ENCODE data around the gene PRR20G.

Gene PRR20G

DNA sequence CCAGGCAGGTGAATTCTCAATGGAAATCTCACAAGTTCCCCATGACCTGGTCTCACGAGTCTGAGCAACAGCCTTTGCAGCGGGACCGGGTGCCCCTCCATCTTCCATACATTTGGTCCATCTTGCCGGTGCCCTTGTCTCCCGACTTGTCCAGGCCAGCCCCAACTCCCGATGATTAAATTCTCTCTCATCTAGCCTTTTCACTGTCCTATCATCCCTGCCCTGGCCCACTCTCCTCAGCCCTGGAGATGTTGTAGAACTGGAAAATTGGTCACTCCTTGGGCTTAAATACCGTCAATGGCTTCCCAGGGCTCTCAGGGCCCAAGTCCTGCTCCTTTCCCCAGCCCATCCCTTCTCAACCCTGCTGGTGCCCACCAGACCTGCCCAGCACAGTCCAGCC lies 34.4 kb downstream of the PRR20G start:
- DNase-seq = no peak
- Histone ChIP-seq H2BK5ac (ENCODE audit: low read depth, low read length, poor library complexity) (no peak overlapping the region), H3K36me3 (ENCODE audit: control insufficient read depth in 1 of 2, insufficient read depth in 2 of 2, low read length in 2 of 2) (no peaks in the 10 kb centered on the region), H4K12ac (ENCODE audit: low read depth, low read length) (no peak overlapping the region), H4K8ac (ENCODE audit: low read depth, low read length) (no peak overlapping the region), H3K79me2 (ENCODE audit: control insufficient read depth, insufficient read depth, low read length, poor library complexity) (no peaks in the 10 kb centered on the region), H2AK5ac (ENCODE audit: low read length) (no peak overlapping the region), H3K23ac (ENCODE audit: low read length) (no peak overlapping the region), H3K18ac (ENCODE audit: low read length) (no peak overlapping the region), H3K4ac (ENCODE audit: low read depth, low read length) (no peak overlapping the region), H3K4me1 (ENCODE audit: control insufficient read depth in 1 of 2, insufficient read depth in 2 of 2, low read length in 2 of 2) (no peaks in the 10 kb centered on the region), H3K79me1 (ENCODE audit: low read length) (no peaks in the 10 kb centered on the region), H3K4me2 (ENCODE audit: low read length) (no peak overlapping the region), H2AFZ (ENCODE audit: insufficient read depth, low read length, poor library complexity) (no peak overlapping the region), H4K91ac (ENCODE audit: low read depth, low read length) (no peak overlapping the region), H2BK120ac (ENCODE audit: insufficient read depth, low read length, poor library complexity) (no peak overlapping the region), H3K9me3 (ENCODE audit: insufficient read depth, low read depth, low read length) (peaks cover 26% of the 10 kb centered on the region), H2BK12ac (ENCODE audit: low read length) (no peak overlapping the region), H3K9ac (ENCODE audit: low read length) (no peak overlapping the region), H3K27ac (ENCODE audit: low read depth, low read length) (no peak overlapping the region), H3K14ac (ENCODE audit: low read length) (no peak overlapping the region), H3K27me3 (ENCODE audit: insufficient read depth, low read length) (no peaks in the 10 kb centered on the region), H3K4me3 (ENCODE audit: low read depth, low read length) (no peak overlapping the region)
- WGBS (ENCODE audit: extremely low coverage, insufficient coverage, insufficient read length) = no CpG with 5 or more reads among the region's 7 CpGs

- no peak overlapping the region for H2BK12ac ChIP-seq (ENCODE audit: low read length)
- H4K12ac ChIP-seq (ENCODE audit: low read depth, low read length) = no peak overlapping the region
- H3K23ac ChIP-seq (ENCODE audit: low read length) = no peak overlapping the region
- H2BK5ac ChIP-seq (ENCODE audit: low read depth, low read length, poor library complexity) = no peak overlapping the region
- no peaks in the 10 kb centered on the region for H3K79me2 ChIP-seq (ENCODE audit: control insufficient read depth, insufficient read depth, low read length, poor library complexity)
- no CpG with 5 or more reads among the region's 2 CpGs for WGBS (ENCODE audit: extremely low coverage, insufficient coverage, insufficient read length)
- no peaks in the 10 kb centered on the region for H3K79me1 ChIP-seq (ENCODE audit: low read length)
- no peak overlapping the region for H3K14ac ChIP-seq (ENCODE audit: low read length)
- DNase-seq = no peak
- H2AK5ac ChIP-seq (ENCODE audit: low read length) = no peak overlapping the region
- H3K9me3 ChIP-seq (ENCODE audit: insufficient read depth, low read depth, low read length) = peaks cover 27% of the 10 kb centered on the region
- no peak overlapping the region for H3K27ac ChIP-seq (ENCODE audit: low read depth, low read length)
- no peak overlapping the region for H3K4me3 ChIP-seq (ENCODE audit: low read depth, low read length)
- H3K9ac ChIP-seq (ENCODE audit: low read length) = no peak overlapping the region
- no peaks in the 10 kb centered on the region for H3K36me3 ChIP-seq (ENCODE audit: control insufficient read depth in 1 of 2, insufficient read depth in 2 of 2, low read length in 2 of 2)
- no peak overlapping the region for H4K91ac ChIP-seq (ENCODE audit: low read depth, low read length)
- H2BK120ac ChIP-seq (ENCODE audit: insufficient read depth, low read length, poor library complexity) = no peak overlapping the region
- no peak overlapping the region for H3K4ac ChIP-seq (ENCODE audit: low read depth, low read length)
- H3K4me2 ChIP-seq (ENCODE audit: low read length) = no peak overlapping the region
- H3K4me1 ChIP-seq (ENCODE audit: control insufficient read depth in 1 of 2, insufficient read depth in 2 of 2, low read length in 2 of 2) = no peaks in the 10 kb centered on the region
- H3K27me3 ChIP-seq (ENCODE audit: insufficient read depth, low read length) = no peaks in the 10 kb centered on the region
- no peak overlapping the region for H2AFZ ChIP-seq (ENCODE audit: insufficient read depth, low read length, poor library complexity)
- H4K8ac ChIP-seq (ENCODE audit: low read depth, low read length) = no peak overlapping the region
- H3K18ac ChIP-seq (ENCODE audit: low read length) = no peak overlapping the region
Measured at GRCh38 chr3:127252446-127252845, 35.4 kb downstream of the PRR20G start.

DNA sequence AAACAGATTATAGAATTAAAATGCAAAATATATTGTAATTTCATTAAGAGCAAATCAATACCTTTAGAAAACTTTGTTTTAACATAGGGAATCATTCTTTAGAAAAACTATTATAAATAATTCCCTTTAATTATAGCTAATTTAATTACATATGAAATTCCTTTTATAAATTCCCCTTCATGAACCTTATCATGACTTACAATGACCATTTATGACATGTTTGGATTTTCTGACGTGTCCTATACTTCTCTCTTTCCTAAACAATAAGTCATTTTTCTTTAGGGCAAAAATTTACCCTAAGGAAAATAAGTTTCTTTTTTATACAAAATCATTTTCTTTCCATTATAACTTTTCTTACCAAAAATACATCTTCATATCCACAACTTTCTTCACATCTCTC lies 37.8 kb downstream of the PRR20G start:
- Histone ChIP-seq H3K4ac (ENCODE audit: low read depth, low read length) (no peak overlapping the region), H3K9me3 (ENCODE audit: insufficient read depth, low read depth, low read length) (peaks cover 28% of the 10 kb centered on the region), H2BK12ac (ENCODE audit: low read length) (no peak overlapping the region), H3K14ac (ENCODE audit: low read length) (no peak overlapping the region), H3K18ac (ENCODE audit: low read length) (no peak overlapping the region), H3K9ac (ENCODE audit: low read length) (no peak overlapping the region), H2AFZ (ENCODE audit: insufficient read depth, low read length, poor library complexity) (no peak overlapping the region), H3K79me2 (ENCODE audit: control insufficient read depth, insufficient read depth, low read length, poor library complexity) (no peaks in the 10 kb centered on the region), H3K36me3 (ENCODE audit: control insufficient read depth in 1 of 2, insufficient read depth in 2 of 2, low read length in 2 of 2) (no peaks in the 10 kb centered on the region), H4K8ac (ENCODE audit: low read depth, low read length) (no peak overlapping the region), H2BK120ac (ENCODE audit: insufficient read depth, low read length, poor library complexity) (no peak overlapping the region), H4K91ac (ENCODE audit: low read depth, low read length) (no peak overlapping the region), H4K12ac (ENCODE audit: low read depth, low read length) (no peak overlapping the region), H2AK5ac (ENCODE audit: low read length) (no peak overlapping the region), H3K79me1 (ENCODE audit: low read length) (no peaks in the 10 kb centered on the region), H3K4me3 (ENCODE audit: low read depth, low read length) (no peak overlapping the region), H3K4me2 (ENCODE audit: low read length) (no peak overlapping the region), H3K27ac (ENCODE audit: low read depth, low read length) (no peak overlapping the region), H3K4me1 (ENCODE audit: control insufficient read depth in 1 of 2, insufficient read depth in 2 of 2, low read length in 2 of 2) (no peaks in the 10 kb centered on the region), H2BK5ac (ENCODE audit: low read depth, low read length, poor library complexity) (no peak overlapping the region), H3K23ac (ENCODE audit: low read length) (no peak overlapping the region), H3K27me3 (ENCODE audit: insufficient read depth, low read length) (no peaks in the 10 kb centered on the region)
- WGBS (ENCODE audit: extremely low coverage, insufficient coverage, insufficient read length) = no CpG with 5 or more reads among the region's 1 CpG
- DNase-seq = no peak

DNA sequence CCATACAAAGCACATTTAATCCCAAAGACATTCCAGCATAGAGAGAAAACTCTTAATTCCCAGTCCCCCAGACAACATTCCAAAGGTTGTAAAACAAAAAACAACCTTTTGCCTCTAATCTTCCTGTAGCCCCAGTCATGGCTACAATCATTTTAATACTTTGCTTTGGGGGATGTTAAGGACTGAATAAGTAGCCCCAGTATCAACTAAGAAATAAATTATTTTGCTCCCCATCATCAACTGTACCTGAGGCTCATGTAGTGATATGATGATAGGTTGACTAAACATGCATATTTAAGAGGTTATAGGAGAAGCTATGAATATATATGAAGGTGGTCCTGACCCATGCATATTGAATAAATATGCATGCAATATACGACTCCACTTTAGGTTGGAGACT lies 40.6 kb downstream of the PRR20G start:
- H4K8ac ChIP-seq (ENCODE audit: low read depth, low read length) = no peak overlapping the region
- no peak overlapping the region for H3K14ac ChIP-seq (ENCODE audit: low read length)
- H2BK12ac ChIP-seq (ENCODE audit: low read length) = no peak overlapping the region
- H4K91ac ChIP-seq (ENCODE audit: low read depth, low read length) = no peak overlapping the region
- no peaks in the 10 kb centered on the region for H3K36me3 ChIP-seq (ENCODE audit: control insufficient read depth in 1 of 2, insufficient read depth in 2 of 2, low read length in 2 of 2)
- WGBS (ENCODE audit: extremely low coverage, insufficient coverage, insufficient read length) = no CpG with 5 or more reads among the region's 1 CpG
- no peak overlapping the region for H4K12ac ChIP-seq (ENCODE audit: low read depth, low read length)
- H3K4ac ChIP-seq (ENCODE audit: low read depth, low read length) = no peak overlapping the region
- no peaks in the 10 kb centered on the region for H3K79me2 ChIP-seq (ENCODE audit: control insufficient read depth, insufficient read depth, low read length, poor library complexity)
- H3K9me3 ChIP-seq (ENCODE audit: insufficient read depth, low read depth, low read length) = peaks cover 12% of the 10 kb centered on the region
- no peak overlapping the region for H3K18ac ChIP-seq (ENCODE audit: low read length)
- no peaks in the 10 kb centered on the region for H3K79me1 ChIP-seq (ENCODE audit: low read length)
- H3K4me3 ChIP-seq (ENCODE audit: low read depth, low read length) = no peak overlapping the region
- H2AK5ac ChIP-seq (ENCODE audit: low read length) = no peak overlapping the region
- H3K27me3 ChIP-seq (ENCODE audit: insufficient read depth, low read length) = no peaks in the 10 kb centered on the region
- H2BK120ac ChIP-seq (ENCODE audit: insufficient read depth, low read length, poor library complexity) = no peak overlapping the region
- no peak overlapping the region for H2AFZ ChIP-seq (ENCODE audit: insufficient read depth, low read length, poor library complexity)
- H3K4me1 ChIP-seq (ENCODE audit: control insufficient read depth in 1 of 2, insufficient read depth in 2 of 2, low read length in 2 of 2) = no peaks in the 10 kb centered on the region
- no peak overlapping the region for H3K9ac ChIP-seq (ENCODE audit: low read length)
- H2BK5ac ChIP-seq (ENCODE audit: low read depth, low read length, poor library complexity) = no peak overlapping the region
- DNase-seq = no peak
- H3K23ac ChIP-seq (ENCODE audit: low read length) = no peak overlapping the region
- H3K27ac ChIP-seq (ENCODE audit: low read depth, low read length) = no peak overlapping the region
- no peak overlapping the region for H3K4me2 ChIP-seq (ENCODE audit: low read length)
